Measurements from ENCODE around the gene ZNF366. TPM values are rescaled to one million over a fixed set of nuclear protein-coding genes. Genes with fewer than 3 reads are reported as not detected.

Gene ZNF366
- total RNA-seq, 6 experiments from 2014 or later: 0.77 to 2.3 (median 1.2) TPM

- no peak for TF ChIP-seq CTCF (IDR thresholded peaks at IDR 0.05)
- no peak for TF ChIP-seq POLR2A (IDR thresholded peaks at IDR 0.05)
- Histone ChIP-seq H3K4me1 (no peaks in the 10 kb centered on the region), H3K4me3 (no peak overlapping the region), H3K9me3 (no peaks in the 10 kb centered on the region), H3K27ac (no peak overlapping the region), H3K36me3 (no peaks in the 10 kb centered on the region), H3K27me3 (no peaks in the 10 kb centered on the region)
- no peak for ATAC-seq
- intact Hi-C loops (cut with DNase I): no loop called here
- WGBS (ENCODE audit: insufficient coverage, low coverage, low lambda C conversion rate, missing lambda C conversion rate): 68% methylated on average over 5 of the region's 6 CpGs
- no peak for DNase-seq
These were observed 11.8 kb downstream of the ZNF366 start for GRCh38 chr5:72495410-72495809.

- Histone ChIP-seq H3K4me1 (no peaks in the 10 kb centered on the region), H3K9me3 (no peaks in the 10 kb centered on the region), H3K4me3 (no peak overlapping the region), H3K27ac (no peak overlapping the region), H3K27me3 (no peaks in the 10 kb centered on the region), H3K36me3 (no peaks in the 10 kb centered on the region)
- TF ChIP-seq CTCF (IDR thresholded peaks at IDR 0.05) (no peak), POLR2A (IDR thresholded peaks at IDR 0.05) (no peak)
- WGBS (ENCODE audit: insufficient coverage, low coverage, low lambda C conversion rate, missing lambda C conversion rate): 61% methylated on average over 5 of the region's 5 CpGs
- DNase-seq (no peak), ATAC-seq (no peak)
- intact Hi-C loops (cut with DNase I): no loop called here
These were observed 12.5 kb downstream of the ZNF366 start for GRCh38 chr5:72494623-72495124.

GRCh38 chr5:72489536-72489935, 17.7 kb downstream of the ZNF366 start:
- DNase-seq (no peak), ATAC-seq (no peak)
- intact Hi-C loops (cut with DNase I): no loop called here

GRCh38 chr5:72488756-72489155, 18.5 kb downstream of the ZNF366 start:
- Histone ChIP-seq H3K36me3 (no peaks in the 10 kb centered on the region), H3K27ac (no peak overlapping the region), H3K9me3 (no peaks in the 10 kb centered on the region), H3K4me1 (no peaks in the 10 kb centered on the region), H3K27me3 (no peaks in the 10 kb centered on the region), H3K4me3 (no peak overlapping the region)
- ATAC-seq (no peak), DNase-seq (no peak)
- TF ChIP-seq POLR2A (IDR thresholded peaks at IDR 0.05) (no peak), CTCF (IDR thresholded peaks at IDR 0.05) (no peak)
- intact Hi-C loops (cut with DNase I): no loop called here

More at GRCh38 chr5:72489536-72489935, 17.7 kb downstream of the ZNF366 start:
- Histone ChIP-seq H3K27ac (no peak overlapping the region), H3K27me3 (no peaks in the 10 kb centered on the region), H3K4me1 (no peaks in the 10 kb centered on the region), H3K9me3 (no peaks in the 10 kb centered on the region), H3K4me3 (no peak overlapping the region), H3K36me3 (no peaks in the 10 kb centered on the region)
- TF ChIP-seq CTCF (IDR thresholded peaks at IDR 0.05) (no peak), POLR2A (IDR thresholded peaks at IDR 0.05) (no peak)

GRCh38 chr5:72487177-72487576, 20.0 kb downstream of the ZNF366 start:
- TF ChIP-seq CTCF (IDR thresholded peaks at IDR 0.05) (no peak), POLR2A (IDR thresholded peaks at IDR 0.05) (no peak)
- intact Hi-C loops (cut with DNase I): no loop called here

More at GRCh38 chr5:72487177-72487576, 20.0 kb downstream of the ZNF366 start:
- Histone ChIP-seq H3K36me3 (no peaks in the 10 kb centered on the region), H3K27me3 (no peaks in the 10 kb centered on the region), H3K9me3 (no peaks in the 10 kb centered on the region), H3K27ac (no peak overlapping the region), H3K4me1 (no peaks in the 10 kb centered on the region), H3K4me3 (no peak overlapping the region)
- WGBS (ENCODE audit: insufficient coverage, low coverage, low lambda C conversion rate, missing lambda C conversion rate): 75% methylated on average over 2 of the region's 2 CpGs
- DNase-seq (no peak), ATAC-seq (no peak)

All from right lobe of liver (tissue), 6 donors.